K562 (cell line): Measurements from ENCODE around the gene HS3ST4. TPM values are rescaled to one million over a fixed set of nuclear protein-coding genes. Genes with fewer than 3 reads are reported as not detected.

Experiments
- ATAC-seq: fragments of 200-7000 bp; cut with Tn5 transposase; 3 replicates; pipeline ENCODE4 v1.9.1; 2020; ENCODE audit warnings: moderate library complexity
- BruUV-seq: library from RNA; stranded (reverse); fragments of 400-500 nt; replicated peaks from 2 replicates; lab custom pipeline; 2021; lab: Mats Ljungman, UMichigan
- CTCF ChIA-PET: fragments of 300-600 bp; formaldehyde crosslinking; extraction: SDS; loops from one replicate; lab custom pipeline; 2021; ENCODE audit warnings: low intra/inter-chr PET ratio; lab: Yijun Ruan, JAX
- POLR2A ChIA-PET: fragments of 300-600, 350-650 bp; sonication (Branson Sonifier 250); formaldehyde crosslinking; extraction: SDS; loops from one replicate; lab custom pipeline; 2021; ENCODE audit warnings: antibody characterized with exemption, inconsistent platforms; lab: Yijun Ruan, JAX
- DNase-seq, 4 experiments: peaks; one replicate each; pipeline versions ENCODE4 v3.0.0 to v3.0.0-alpha.2; 2011 to 2018; ENCODE audit warnings: low spot score in 3 of 4, mixed read lengths in 3 of 4; ENCODE audit errors: extremely low read depth in 1 of 4
- FAIRE-seq: peaks from 2 replicates; lab custom pipeline; 2011; peaks lifted over from hg19 to GRCh38; lab: Jason Lieb, UNC
- H2AFZ ChIP-seq: 2 replicates; pipeline ENCODE4 v1.6.0; 2011; ENCODE audit warnings: low read depth, low read length, control low read depth, inconsistent platforms
- H3K27ac ChIP-seq: fragments of 200-600 bp; 3 replicates; pipeline ENCODE4 v1.8.0; 2011; ENCODE audit warnings: low read depth, mild to moderate bottlenecking, control low read depth, inconsistent platforms, low read length, moderate library complexity, mixed read lengths; ENCODE audit errors: extremely low read depth
- H3K27me3 ChIP-seq, 2 experiments: fragments of 300-600 bp in 1 of 2; 2 replicates in 1 of 2; 3 replicates in 1 of 2; pipeline versions ENCODE4 v1.6.0 to v1.8.0; 2011; ENCODE audit warnings: inconsistent platforms in 2 of 2, low read length in 2 of 2, mild to moderate bottlenecking in 1 of 2, mixed read lengths in 1 of 2, moderate library complexity in 1 of 2; ENCODE audit not compliant: control insufficient read depth in 2 of 2, insufficient read depth in 2 of 2
- H3K36me3 ChIP-seq: fragments of 300-600 bp; 3 replicates; pipeline ENCODE4 v1.8.0; 2011; ENCODE audit warnings: mild to moderate bottlenecking, low read length, inconsistent platforms; ENCODE audit not compliant: control insufficient read depth, insufficient read depth
- H3K4me1 ChIP-seq, 2 experiments: fragments of 200-600 bp in 1 of 2; replicated peaks in 1 of 2; 2 replicates in 1 of 2; 3 replicates in 1 of 2; pipeline versions ENCODE4 v1.5.1 to v1.8.0; 2011; ENCODE audit warnings: inconsistent platforms in 2 of 2, low read length in 2 of 2, mild to moderate bottlenecking in 1 of 2, mixed read lengths in 1 of 2, moderate library complexity in 1 of 2; ENCODE audit not compliant: control insufficient read depth in 2 of 2, insufficient read depth in 2 of 2
- H3K4me2 ChIP-seq: 2 replicates; pipeline ENCODE4 v1.6.1; 2011; ENCODE audit warnings: low read length, control low read depth, inconsistent platforms, mixed read lengths; ENCODE audit not compliant: insufficient read depth
- H3K4me3 ChIP-seq: fragments of 200-600 bp; sonication (generic), shearing (Covaris generic); 2 replicates; pipeline ENCODE4 v1.5.1; 2016; ENCODE audit warnings: control low read depth, inconsistent platforms
- H3K79me2 ChIP-seq: fragments of 200-600 bp; 3 replicates; pipeline ENCODE4 v1.8.0; 2011; ENCODE audit warnings: low read length, inconsistent platforms; ENCODE audit not compliant: control insufficient read depth, insufficient read depth
- H3K9ac ChIP-seq, 2 experiments: 2 replicates each; pipeline versions ENCODE4 v1.6.0 to v1.6.1; 2011; ENCODE audit warnings: low read depth in 2 of 2, low read length in 2 of 2, control low read depth in 1 of 2, inconsistent platforms in 1 of 2, mild to moderate bottlenecking in 1 of 2, mixed read lengths in 1 of 2; ENCODE audit not compliant: insufficient read depth in 1 of 2
- H3K9me1 ChIP-seq: one replicate; pipeline ENCODE4 v1.6.0; 2011; ENCODE audit warnings: inconsistent platforms, mild to moderate bottlenecking, low read length, moderate library complexity; ENCODE audit not compliant: control insufficient read depth, insufficient read depth
- H3K9me3 ChIP-seq: replicated peaks from 2 replicates; pipeline ENCODE4 v1.5.1; 2011; ENCODE audit warnings: low read depth, low read length, inconsistent platforms; ENCODE audit not compliant: control insufficient read depth, insufficient read depth
- H4K20me1 ChIP-seq: replicated peaks from 2 replicates; pipeline ENCODE4 v1.6.1; 2011; ENCODE audit warnings: low read length, inconsistent platforms, mixed read lengths; ENCODE audit not compliant: control insufficient read depth, insufficient read depth
- BCLAF1 ChIP-seq, 2 experiments: fragments of 450-650 bp in 1 of 2; IDR thresholded peaks; 2 replicates each; pipeline ENCODE4 v1.6.1; 2011 to 2017; ENCODE audit warnings: low read depth in 2 of 2, antibody characterized with exemption in 1 of 2, borderline replicate concordance in 1 of 2, low read length in 1 of 2, mild to moderate bottlenecking in 1 of 2, mixed read lengths in 1 of 2; ENCODE audit not compliant: control insufficient read depth in 1 of 2
- CEBPG ChIP-seq, 3 experiments: fragments of 200-800 bp in 1 of 3; sonication (Bioruptor generic) in 1 of 3; sonication (generic) in 1 of 3; formaldehyde crosslinking in 1 of 3; IDR thresholded peaks in 2 of 3; conservative IDR thresholded peaks in 1 of 3; 2 replicates each; pipeline versions ENCODE4 v1.6.1 to v1.8.0; 2016 to 2022; ENCODE audit warnings: missing compliant biosample characterization in 2 of 3, missing genetic modification characterization in 2 of 3, mild to moderate bottlenecking in 1 of 3, missing genetic modification reagents in 1 of 3
- ELF4 ChIP-seq: fragments of 450-650 bp; formaldehyde crosslinking; IDR thresholded peaks from 2 replicates; pipeline ENCODE4 v1.4.0; 2022; ENCODE audit warnings: missing genetic modification characterization
- FOXP1 ChIP-seq: sonication (generic); formaldehyde crosslinking; IDR thresholded peaks from 2 replicates; pipeline ENCODE4 v1.8.0; 2022; ENCODE audit warnings: mild to moderate bottlenecking, missing genetic modification reagents
- KDM5B ChIP-seq: fragments of 200-600 bp; sonication (generic); IDR thresholded peaks from 2 replicates; pipeline ENCODE4 v1.6.1; 2012; ENCODE audit warnings: low read depth, mild to moderate bottlenecking, moderate library complexity, low read length, control low read depth, inconsistent platforms; ENCODE audit not compliant: insufficient replicate concordance
- MCM3 ChIP-seq: fragments of 450-650 bp; IDR thresholded peaks from 2 replicates; pipeline ENCODE4 v1.6.1; 2016
- MCM7 ChIP-seq, 2 experiments: fragments of 450-650 bp; IDR thresholded peaks; 2 replicates each; pipeline ENCODE4 v1.6.1; 2016 to 2018
- NBN ChIP-seq: fragments of 450-650 bp; IDR thresholded peaks from 2 replicates; pipeline ENCODE4 v1.6.1; 2016; ENCODE audit warnings: low read depth, mild to moderate bottlenecking
- RBM39 ChIP-seq: fragments of 200-400 bp; formaldehyde crosslinking; optimal IDR thresholded peaks from 2 replicates; pipeline ENCODE3; 2018; ENCODE audit warnings: low read depth, low read length
- SETDB1 ChIP-seq: IDR thresholded peaks from one replicate; pipeline ENCODE4 v1.6.1; 2012; ENCODE audit warnings: low read length, control low read depth, inconsistent platforms
- SMARCA5 ChIP-seq: fragments of 450-650 bp; IDR thresholded peaks from 2 replicates; pipeline ENCODE4 v1.6.1; 2016
- ZNF165 ChIP-seq: fragments of 250-450 bp; sonication (Bioruptor Pico); IDR thresholded peaks from 2 replicates; pipeline ENCODE4 v1.4.0; 2020; ENCODE audit warnings: borderline replicate concordance
- ZNF511 ChIP-seq: sonication (generic); formaldehyde crosslinking; IDR thresholded peaks from 2 replicates; pipeline ENCODE4 v1.8.0; 2022; ENCODE audit warnings: mild to moderate bottlenecking, missing genetic modification reagents
- WGBS: fragments of 100-300 bp; shearing (Covaris generic); methylation state at CpG from one replicate; pipeline ENCODE4 v1.1.6; 2016; ENCODE audit warnings: low coverage, mixed read lengths; ENCODE audit not compliant: insufficient coverage; ENCODE audit errors: missing lambda C conversion rate; 5-methylcytosine and 5-hydroxymethylcytosine counted together
- in situ Hi-C: fragments of 300-500 bp; cut with MboI; formaldehyde crosslinking; loops from 4 replicates; pipeline ENCODE4 v1.15.0; 2018; ENCODE audit warnings: inconsistent platforms, mixed read lengths
- intact Hi-C: fragments of 100-400 bp; cut with micrococcal nuclease; formaldehyde crosslinking; loops from 2 replicates; pipeline ENCODE4 v1.14.2; 2022
- polyA plus RNA-seq, 8 experiments: library from polyadenylated mRNA; depleted of rRNA in 4 of 8; stranded (reverse) in 5 of 8; unstranded in 3 of 8; fragments of >200 nt; fragmentation: Nextera tagmentation in 2 of 8; fragmentation: Illumina TruSeq in 1 of 8; extraction: Ambion mirVana in 2 of 8; extraction: Trizol in 1 of 8; gene quantifications; 2 replicates each; pipeline versions ENCODE4 v1.2.1 to v1.2.3, GENCODE V29; 2011 to 2014; ENCODE audit warnings: inconsistent platforms in 1 of 8, missing spikeins in 1 of 8
- total RNA-seq, 7 experiments: library from RNA; depleted of rRNA in 6 of 7; stranded (reverse); fragments of >200 nt in 6 of 7; fragmentation: Illumina TruSeq in 2 of 7; extraction: Trizol in 2 of 7; gene quantifications; 2 replicates each; pipeline versions ENCODE4 v1.2.1 to v1.2.3, GENCODE V29; 2011 to 2021; ENCODE audit warnings: low replicate concordance in 1 of 7
- TF ChIP-seq, protein P1 (sequence below), 2 experiments: fragments of 450-650 bp; IDR thresholded peaks; 2 replicates each; pipeline ENCODE4 v1.6.1; 2018; ENCODE audit warnings: mild to moderate bottlenecking in 2 of 2, low read depth in 1 of 2; ENCODE audit not compliant: partially characterized antibody in 2 of 2

Gene HS3ST4
- total and polyA plus RNA-seq, 9 of the 15 experiments (the other 6 are each of a cell fraction or from before 2014, with no cell fraction given), result not detected

DNA sequence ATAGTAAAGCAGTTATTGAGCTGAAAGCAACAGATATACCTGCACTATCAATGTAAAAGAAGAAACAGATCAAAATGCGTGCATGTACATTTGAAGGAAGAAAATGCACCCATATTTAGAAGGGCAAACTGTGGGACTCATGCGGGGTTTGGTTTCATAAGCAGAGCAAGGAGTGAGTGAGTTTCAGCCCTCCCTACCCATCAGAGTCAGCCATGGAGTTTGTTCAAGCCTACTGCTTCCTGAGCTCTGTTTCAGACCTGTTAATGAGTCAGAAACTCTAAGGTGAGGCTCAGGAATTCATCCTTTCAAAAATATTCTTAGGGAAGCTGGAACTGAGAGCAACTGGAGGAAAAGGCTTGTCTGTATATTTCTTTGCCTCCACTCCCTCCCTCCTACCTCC, 446.2 kb downstream of the HS3ST4 start:
- CTCF ChIA-PET, result no interaction called here
- intact Hi-C loops (no loop called here), in situ Hi-C loops (no loop called here)

More for the DNA sequence above, 446.2 kb downstream of the HS3ST4 start:
- no peak overlapping the region for H3K4me2 ChIP-seq
- no peaks in the 10 kb centered on the region for H3K9me1 ChIP-seq
- no TSS peak for BruUV-seq
- no peaks in the 10 kb centered on the region for H3K9me3 ChIP-seq
- H3K9ac ChIP-seq, result no peak overlapping the region
- no peaks in the 10 kb centered on the region for H3K4me1 ChIP-seq
- DNase-seq (no peak), FAIRE-seq (no peak), ATAC-seq (no peak)
- no peaks in the 10 kb centered on the region for H3K36me3 ChIP-seq
- POLR2A ChIA-PET, result no interaction called here
- no peak overlapping the region for H2AFZ ChIP-seq
- no peaks in the 10 kb centered on the region for H3K79me2 ChIP-seq
- no peak overlapping the region for H3K4me3 ChIP-seq
- H4K20me1 ChIP-seq, result no peaks in the 10 kb centered on the region
- 0% methylated on average over 2 of the region's 2 CpGs for WGBS
- no peak overlapping the region for H3K27ac ChIP-seq
- H3K27me3 ChIP-seq, result no peaks in the 10 kb centered on the region
- TF ChIP-seq, protein P1, sequence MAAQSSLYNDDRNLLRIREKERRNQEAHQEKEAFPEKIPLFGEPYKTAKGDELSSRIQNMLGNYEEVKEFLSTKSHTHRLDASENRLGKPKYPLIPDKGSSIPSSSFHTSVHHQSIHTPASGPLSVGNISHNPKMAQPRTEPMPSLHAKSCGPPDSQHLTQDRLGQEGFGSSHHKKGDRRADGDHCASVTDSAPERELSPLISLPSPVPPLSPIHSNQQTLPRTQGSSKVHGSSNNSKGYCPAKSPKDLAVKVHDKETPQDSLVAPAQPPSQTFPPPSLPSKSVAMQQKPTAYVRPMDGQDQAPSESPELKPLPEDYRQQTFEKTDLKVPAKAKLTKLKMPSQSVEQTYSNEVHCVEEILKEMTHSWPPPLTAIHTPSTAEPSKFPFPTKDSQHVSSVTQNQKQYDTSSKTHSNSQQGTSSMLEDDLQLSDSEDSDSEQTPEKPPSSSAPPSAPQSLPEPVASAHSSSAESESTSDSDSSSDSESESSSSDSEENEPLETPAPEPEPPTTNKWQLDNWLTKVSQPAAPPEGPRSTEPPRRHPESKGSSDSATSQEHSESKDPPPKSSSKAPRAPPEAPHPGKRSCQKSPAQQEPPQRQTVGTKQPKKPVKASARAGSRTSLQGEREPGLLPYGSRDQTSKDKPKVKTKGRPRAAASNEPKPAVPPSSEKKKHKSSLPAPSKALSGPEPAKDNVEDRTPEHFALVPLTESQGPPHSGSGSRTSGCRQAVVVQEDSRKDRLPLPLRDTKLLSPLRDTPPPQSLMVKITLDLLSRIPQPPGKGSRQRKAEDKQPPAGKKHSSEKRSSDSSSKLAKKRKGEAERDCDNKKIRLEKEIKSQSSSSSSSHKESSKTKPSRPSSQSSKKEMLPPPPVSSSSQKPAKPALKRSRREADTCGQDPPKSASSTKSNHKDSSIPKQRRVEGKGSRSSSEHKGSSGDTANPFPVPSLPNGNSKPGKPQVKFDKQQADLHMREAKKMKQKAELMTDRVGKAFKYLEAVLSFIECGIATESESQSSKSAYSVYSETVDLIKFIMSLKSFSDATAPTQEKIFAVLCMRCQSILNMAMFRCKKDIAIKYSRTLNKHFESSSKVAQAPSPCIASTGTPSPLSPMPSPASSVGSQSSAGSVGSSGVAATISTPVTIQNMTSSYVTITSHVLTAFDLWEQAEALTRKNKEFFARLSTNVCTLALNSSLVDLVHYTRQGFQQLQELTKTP (IDR thresholded peaks at IDR 0.05; ENCODE audit: low read depth in 1 of 2, partially characterized antibody in 2 of 2), result no peak
- TF ChIP-seq ELF4 (CRISPR knock-in tag), result no peak
- no peak for TF ChIP-seq ZNF165 (CRISPR knock-in tag)
- no peak for TF ChIP-seq RBM39
- TF ChIP-seq MCM7 (IDR thresholded peaks at IDR 0.05), result no peak
- no peak for TF ChIP-seq NBN
- TF ChIP-seq SETDB1, result no peak
- no peak for TF ChIP-seq SMARCA5
- no peak for TF ChIP-seq MCM3
- no peak for TF ChIP-seq FOXP1 (CRISPR knock-in tag)
- no peak for TF ChIP-seq CEBPG (CRISPR knock-in tag; IDR thresholded peaks at IDR 0.05)
- no peak for TF ChIP-seq CEBPG (tag; conservative IDR thresholded peaks at IDR 0.05 in 1 of 2, IDR thresholded peaks at IDR 0.05 in 1 of 2)
- TF ChIP-seq KDM5B, result no peak
- no peak for TF ChIP-seq BCLAF1 (IDR thresholded peaks at IDR 0.05; ENCODE audit: borderline replicate concordance in 1 of 2, control insufficient read depth in 1 of 2, low read depth in 2 of 2, low read length in 1 of 2)
- no peak for TF ChIP-seq ZNF511 (CRISPR knock-in tag)
- TF ChIP-seq, all 486 proteins: peak for 0
